GM10847 (cell line): ENCODE results near the gene MYOF.

ENCODE experiments used
- POLR2A ChIP-seq: IDR thresholded peaks from 2 replicates; pipeline ENCODE4 v1.6.1; 2011; ENCODE audit not compliant: insufficient read length; ENCODE audit errors: extremely low read depth

Gene MYOF

DNA sequence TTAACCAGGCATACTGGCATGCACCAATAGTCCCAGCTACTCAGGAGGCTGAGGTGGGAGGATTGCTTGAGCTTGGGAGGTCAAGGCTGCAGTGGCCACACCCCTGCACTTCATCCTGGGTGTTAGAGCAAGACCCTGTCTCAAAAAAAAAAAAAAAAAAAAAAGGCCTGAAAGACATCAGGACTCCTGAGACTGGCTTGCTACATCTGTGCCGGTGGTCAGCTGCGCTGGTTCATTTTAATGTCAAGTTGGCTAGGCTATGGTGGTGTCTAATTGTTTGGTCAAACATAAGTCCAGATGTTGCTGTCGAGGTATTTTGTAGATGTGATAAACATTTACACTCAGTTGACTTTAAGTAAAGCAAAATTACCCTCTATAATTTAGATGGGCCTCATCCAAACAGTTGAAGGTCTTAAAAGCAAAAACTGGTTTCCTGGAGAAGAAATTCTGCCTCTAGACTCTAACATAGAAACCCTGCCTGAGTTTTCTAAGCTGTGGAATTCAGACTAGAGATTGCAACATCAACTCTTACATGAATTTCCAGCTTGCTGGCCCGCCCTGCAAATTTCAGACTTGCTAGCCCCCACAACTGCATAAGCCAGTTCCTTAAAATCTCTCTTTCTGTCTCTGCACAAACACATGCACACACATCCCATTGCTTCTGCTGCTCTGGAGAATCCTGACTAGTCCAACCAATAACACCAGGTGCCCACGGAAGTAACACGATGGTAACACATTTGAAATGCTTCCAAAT, 18.2 kb downstream of the MYOF start:
- TF ChIP-seq POLR2A: no peak

- no peak for TF ChIP-seq POLR2A
Measured at GRCh38 chr10:93462881-93463280, 19.3 kb downstream of the MYOF start.

- no peak for TF ChIP-seq POLR2A
Measured at GRCh38 chr10:93462371-93462770, 19.8 kb downstream of the MYOF start.

DNA sequence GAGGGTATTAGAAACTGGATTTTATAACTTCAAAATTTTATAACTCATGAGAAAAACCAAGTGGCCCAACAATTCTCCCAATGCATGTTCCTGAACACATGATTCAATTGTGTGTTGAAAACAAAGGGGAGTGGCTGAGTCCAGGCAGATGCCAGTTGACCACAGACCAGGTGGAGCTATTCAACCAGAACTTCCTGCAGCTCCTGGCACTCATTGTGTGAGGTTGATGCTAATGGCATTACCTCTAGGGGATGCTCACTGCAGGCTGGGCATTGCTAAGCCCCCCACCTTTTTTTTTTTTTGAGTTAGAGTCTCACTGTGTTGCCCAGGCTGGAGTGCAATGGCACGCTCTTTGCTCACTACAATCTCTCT, 20.3 kb downstream of the MYOF start:
- no peak for TF ChIP-seq POLR2A

DNA sequence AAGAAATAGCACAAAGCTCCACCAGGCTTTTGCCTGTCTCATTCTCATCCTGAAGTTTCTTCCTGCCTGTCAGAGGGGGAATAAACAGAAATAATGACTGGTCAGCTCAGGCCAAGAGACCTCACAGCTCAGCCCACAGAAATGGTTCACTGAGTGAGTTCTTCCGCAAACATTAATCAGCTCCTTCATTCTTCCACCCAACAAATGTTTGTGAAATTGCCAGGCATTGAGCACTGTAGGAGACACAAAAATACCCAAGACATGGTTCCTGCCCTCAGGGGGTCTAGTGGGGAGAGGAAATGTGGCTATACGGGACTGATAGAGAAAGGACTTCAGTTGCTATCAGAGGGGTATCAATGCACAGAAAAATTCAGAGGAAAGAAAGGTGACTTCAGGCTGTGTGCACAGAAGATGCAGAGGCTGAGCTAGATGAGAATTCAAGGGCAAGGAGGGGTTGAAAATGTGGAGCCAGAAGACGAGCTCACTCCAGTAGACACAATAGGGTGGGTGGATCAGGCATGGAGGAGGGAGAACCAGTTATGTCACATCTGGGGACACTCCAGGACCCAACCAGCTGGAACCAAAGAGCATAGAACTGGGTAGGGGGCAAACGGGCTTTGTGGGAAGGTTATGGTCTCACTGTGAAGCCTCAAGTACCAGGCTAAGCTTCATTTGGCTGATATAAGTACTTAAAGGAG, 20.9 kb downstream of the MYOF start:
- no peak for TF ChIP-seq POLR2A

- no peak for TF ChIP-seq POLR2A
Measured at GRCh38 chr10:93459466-93459865, 22.7 kb downstream of the MYOF start.

- no peak for TF ChIP-seq POLR2A
Measured at GRCh38 chr10:93458821-93459257, 23.3 kb downstream of the MYOF start.

DNA sequence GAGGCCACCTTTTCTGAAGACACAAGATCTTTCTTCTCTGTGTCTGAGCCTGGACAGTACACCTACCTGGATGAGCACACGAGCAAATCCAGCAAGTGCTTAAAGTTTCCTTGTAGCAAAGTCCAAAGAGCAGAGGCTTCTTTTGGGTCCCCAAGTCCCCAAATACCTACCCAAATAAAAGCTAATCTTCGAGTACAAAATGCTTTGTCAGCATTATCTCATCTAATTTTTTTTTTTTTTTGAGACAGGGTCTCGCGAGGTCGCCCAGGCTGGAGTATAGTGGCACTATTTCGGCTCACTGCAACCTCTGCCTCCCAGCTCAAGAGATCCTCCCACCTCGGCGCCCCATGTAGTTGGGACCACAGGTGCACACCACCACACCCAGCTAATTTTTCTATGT, 24.6 kb downstream of the MYOF start:
- no peak for TF ChIP-seq POLR2A

DNA sequence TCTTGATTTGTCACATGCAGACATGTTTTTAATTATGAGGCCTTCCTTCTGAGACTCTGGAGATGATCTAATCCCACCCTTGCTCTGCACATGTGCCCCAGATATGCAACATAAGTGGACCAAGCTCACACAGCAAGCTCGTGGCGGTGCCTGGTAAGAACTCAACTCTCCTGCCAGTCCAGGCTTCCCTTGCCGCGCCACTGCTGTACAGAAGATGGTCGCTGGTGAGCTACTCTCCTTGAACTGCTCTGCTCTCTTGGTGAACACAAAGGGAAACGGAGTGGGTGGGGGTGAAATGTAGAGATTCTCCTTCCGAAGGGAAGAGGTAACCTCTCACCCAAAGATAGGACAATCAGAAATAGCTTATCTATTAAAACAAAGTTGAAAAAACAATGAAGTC, 25.7 kb downstream of the MYOF start:
- no peak for TF ChIP-seq POLR2A

- no peak for TF ChIP-seq POLR2A
Measured at GRCh38 chr10:93454736-93455135, 27.4 kb downstream of the MYOF start.

GRCh38 chr10:93454146-93454545, 28.0 kb downstream of the MYOF start:
- TF ChIP-seq POLR2A: no peak

DNA sequence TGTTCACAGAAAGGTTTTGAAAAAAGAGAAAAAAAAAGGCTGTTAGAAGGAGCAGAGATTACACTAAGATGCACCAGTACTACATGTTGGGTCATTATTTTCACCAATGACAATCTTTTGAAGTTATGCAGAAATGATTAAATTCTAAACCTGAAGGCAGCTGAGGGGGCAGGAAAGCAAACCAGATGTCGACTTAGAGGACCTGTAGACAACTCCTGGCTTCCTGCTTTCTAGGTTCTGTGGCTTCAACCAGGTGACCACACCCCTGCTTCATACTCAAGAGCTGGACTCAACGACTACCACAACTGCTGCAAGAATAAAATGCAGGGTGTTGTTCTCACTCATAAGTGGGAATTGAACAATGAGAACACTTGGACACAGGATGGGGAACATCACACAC, 30.0 kb downstream of the MYOF start:
- TF ChIP-seq POLR2A: no peak

DNA sequence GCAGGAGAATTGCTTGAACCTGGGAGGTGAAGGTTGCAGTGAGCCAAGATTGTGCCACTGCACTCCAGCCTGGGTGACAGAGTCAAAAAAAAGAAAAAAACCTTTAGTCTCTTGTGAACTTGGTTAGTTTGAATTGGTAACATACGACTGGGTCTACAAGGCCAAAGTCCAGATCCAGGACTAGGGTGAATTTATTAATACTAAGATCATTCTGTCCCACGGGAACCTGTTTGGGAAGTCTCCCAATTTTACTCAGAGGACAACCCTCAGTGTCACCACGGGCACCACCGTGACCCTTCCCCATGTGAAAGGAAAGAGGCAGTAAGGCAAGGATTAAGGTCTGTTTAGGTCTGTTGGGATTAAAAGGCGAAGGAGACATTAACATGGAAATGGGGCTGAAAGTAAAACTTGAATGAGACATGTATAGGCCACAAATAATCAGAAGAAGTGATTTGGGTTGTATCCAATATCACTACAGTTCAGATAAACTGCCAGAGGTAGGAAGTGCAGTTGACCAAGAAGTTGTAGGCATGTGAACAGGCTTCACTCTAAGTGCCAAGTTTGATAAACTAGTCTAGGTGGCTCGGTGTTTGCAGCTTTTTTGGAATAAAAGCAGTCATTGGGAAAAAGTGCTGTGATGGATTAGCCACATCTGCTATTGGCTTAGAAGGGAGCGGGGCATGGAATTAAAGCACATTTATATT, 30.7 kb downstream of the MYOF start:
- TF ChIP-seq POLR2A: no peak

- TF ChIP-seq POLR2A: no peak
Measured at GRCh38 chr10:93447970-93448369, 34.2 kb downstream of the MYOF start.

DNA sequence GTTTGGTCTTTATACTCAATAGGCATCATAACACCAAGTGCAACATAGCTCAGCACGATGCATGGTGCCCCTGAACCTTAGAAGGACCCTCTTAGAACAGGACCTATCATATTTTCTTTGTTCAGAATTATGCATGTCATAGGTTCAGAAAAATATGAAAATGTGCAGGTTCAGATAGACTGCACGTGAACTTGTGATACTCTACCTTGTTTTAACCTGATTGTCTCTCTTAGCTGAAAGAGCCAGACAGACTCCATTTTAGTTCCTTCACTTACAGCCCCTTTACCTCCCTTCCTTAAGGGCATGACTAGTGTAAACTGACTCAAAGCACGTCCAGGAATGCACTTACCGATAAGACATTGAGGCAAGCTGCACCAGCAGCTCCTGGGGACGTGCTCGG, 35.1 kb downstream of the MYOF start:
- no peak for TF ChIP-seq POLR2A
